Gastrocnemius medialis (tissue), 4 donors: ENCODE measurements around the gene ZNF511.

Experiments
- POLR2A ChIP-seq, 2 donors: fragments of 450-650 bp; IDR thresholded peaks; one replicate each; pipeline ENCODE4 v1.6.1; 2017; ENCODE audit warnings: antibody characterized with exemption in 2 of 2, mild to moderate bottlenecking in 2 of 2, moderate library complexity in 2 of 2
- TF ChIP-seq, protein P1 (sequence below), 5 experiments: fragments of 450-650 bp in 3 of 5; fragments of 200-600 bp in 2 of 5; sonication (generic) in 2 of 5; IDR thresholded peaks in 4 of 5; conservative IDR thresholded peaks in 1 of 5; 1 replicate in 4 of 5; 2 replicates in 1 of 5; pipeline ENCODE4 v1.5.1; 2016 to 2019; ENCODE audit warnings: antibody characterized with exemption in 5 of 5, mild to moderate bottlenecking in 3 of 5, moderate library complexity in 3 of 5

DNA sequence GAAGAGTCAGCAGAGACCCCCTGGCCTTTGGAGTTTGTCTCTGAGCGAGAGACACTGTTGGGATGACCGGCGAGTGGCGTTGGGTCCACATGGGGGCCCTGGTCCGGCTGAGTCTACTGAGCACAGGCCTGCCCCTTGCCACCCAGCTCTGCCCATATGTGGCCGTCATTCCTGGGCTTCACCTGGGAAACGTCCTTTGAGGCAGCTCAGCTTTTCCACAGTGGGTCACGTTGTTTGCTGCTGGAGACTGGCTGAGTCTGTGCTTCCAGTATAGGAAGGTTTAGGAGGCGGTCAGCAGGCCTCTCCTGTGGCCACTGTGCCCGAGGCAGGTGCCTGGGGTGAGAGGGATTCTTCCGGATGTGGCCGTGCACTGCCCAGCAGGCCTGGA, 49.1 kb upstream of the ZNF511 start:
- TF ChIP-seq, protein P1, sequence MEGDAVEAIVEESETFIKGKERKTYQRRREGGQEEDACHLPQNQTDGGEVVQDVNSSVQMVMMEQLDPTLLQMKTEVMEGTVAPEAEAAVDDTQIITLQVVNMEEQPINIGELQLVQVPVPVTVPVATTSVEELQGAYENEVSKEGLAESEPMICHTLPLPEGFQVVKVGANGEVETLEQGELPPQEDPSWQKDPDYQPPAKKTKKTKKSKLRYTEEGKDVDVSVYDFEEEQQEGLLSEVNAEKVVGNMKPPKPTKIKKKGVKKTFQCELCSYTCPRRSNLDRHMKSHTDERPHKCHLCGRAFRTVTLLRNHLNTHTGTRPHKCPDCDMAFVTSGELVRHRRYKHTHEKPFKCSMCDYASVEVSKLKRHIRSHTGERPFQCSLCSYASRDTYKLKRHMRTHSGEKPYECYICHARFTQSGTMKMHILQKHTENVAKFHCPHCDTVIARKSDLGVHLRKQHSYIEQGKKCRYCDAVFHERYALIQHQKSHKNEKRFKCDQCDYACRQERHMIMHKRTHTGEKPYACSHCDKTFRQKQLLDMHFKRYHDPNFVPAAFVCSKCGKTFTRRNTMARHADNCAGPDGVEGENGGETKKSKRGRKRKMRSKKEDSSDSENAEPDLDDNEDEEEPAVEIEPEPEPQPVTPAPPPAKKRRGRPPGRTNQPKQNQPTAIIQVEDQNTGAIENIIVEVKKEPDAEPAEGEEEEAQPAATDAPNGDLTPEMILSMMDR (IDR thresholded peaks at IDR 0.05 in 4 of 5, conservative IDR thresholded peaks at IDR 0.05 in 1 of 5), result no peak
- peak in 1 of 2 donors; percentile 0 for TF ChIP-seq POLR2A (IDR thresholded peaks at IDR 0.05)
